H9 (cell line): ENCODE measurements around the gene XIRP2. TPM values are rescaled to one million over a fixed set of nuclear protein-coding genes. Genes with fewer than 3 reads are reported as not detected.

Experiments used
- DNase-seq: peaks from one replicate; pipeline ENCODE4 v3.0.0-alpha.2; 2017
- H2AFZ ChIP-seq: one replicate; pipeline ENCODE4 v1.6.1; 2013; ENCODE audit warnings: mild to moderate bottlenecking, low read length, control low read depth, moderate library complexity
- H2AK5ac ChIP-seq: 2 replicates; pipeline ENCODE4 v1.6.1; 2013; ENCODE audit warnings: low read length, control low read depth, mixed read lengths; ENCODE audit not compliant: insufficient read length
- H2BK120ac ChIP-seq: one replicate; pipeline ENCODE4 v1.6.1; 2013; ENCODE audit warnings: low read depth, mild to moderate bottlenecking, low read length, control low read depth, inconsistent platforms; ENCODE audit not compliant: poor library complexity, severe bottlenecking
- H2BK12ac ChIP-seq: 2 replicates; pipeline ENCODE4 v1.6.1; 2013; ENCODE audit warnings: low read length, control low read depth, mixed read lengths, low read depth; ENCODE audit not compliant: insufficient read length
- H2BK15ac ChIP-seq: 2 replicates; pipeline ENCODE4 v1.6.1; 2013; ENCODE audit warnings: low read depth, low read length, control low read depth
- H2BK20ac ChIP-seq: one replicate; pipeline ENCODE4 v1.6.1; 2013; ENCODE audit warnings: low read depth, mild to moderate bottlenecking, low read length, control low read depth, inconsistent platforms; ENCODE audit not compliant: poor library complexity, severe bottlenecking
- H2BK5ac ChIP-seq: 2 replicates; pipeline ENCODE4 v1.6.1; 2013; ENCODE audit warnings: low read length, control low read depth, mixed read lengths; ENCODE audit not compliant: insufficient read length
- H3K14ac ChIP-seq: 2 replicates; pipeline ENCODE4 v1.6.1; 2013; ENCODE audit warnings: low read length, control low read depth; ENCODE audit not compliant: insufficient read depth
- H3K18ac ChIP-seq: 2 replicates; pipeline ENCODE4 v1.6.1; 2013; ENCODE audit warnings: low read depth, mild to moderate bottlenecking, mixed read lengths, low read length, control low read depth; ENCODE audit not compliant: insufficient read length
- H3K23ac ChIP-seq: 2 replicates; pipeline ENCODE4 v1.6.1; 2013; ENCODE audit warnings: low read length, control low read depth, mixed read lengths, low read depth; ENCODE audit not compliant: insufficient read length
- H3K23me2 ChIP-seq: 2 replicates; pipeline ENCODE4 v1.6.1; 2013; ENCODE audit warnings: low read depth, mild to moderate bottlenecking, mixed read lengths, low read length, control low read depth; ENCODE audit not compliant: insufficient read length, poor library complexity, severe bottlenecking
- H3K27ac ChIP-seq: 2 replicates; pipeline ENCODE4 v1.5.1; 2013; ENCODE audit warnings: low read length, control low read depth, mixed read lengths, low read depth; ENCODE audit not compliant: insufficient read length
- H3K27me3 ChIP-seq: 2 replicates; pipeline ENCODE4 v1.6.1; 2013; ENCODE audit warnings: low read length, control low read depth, inconsistent platforms; ENCODE audit not compliant: insufficient read depth
- H3K4ac ChIP-seq: 2 replicates; pipeline ENCODE4 v1.6.1; 2013; ENCODE audit warnings: low read depth, mild to moderate bottlenecking, control low read depth, inconsistent platforms, low read length, moderate library complexity
- H3K4me1 ChIP-seq: 2 replicates; pipeline ENCODE4 v1.6.1; 2013; ENCODE audit warnings: low read length, control low read depth, inconsistent platforms; ENCODE audit not compliant: insufficient read depth
- H3K4me2 ChIP-seq: 2 replicates; pipeline ENCODE4 v1.6.1; 2013; ENCODE audit warnings: low read length, control low read depth, mixed read lengths; ENCODE audit not compliant: insufficient read length, insufficient read depth
- H3K56ac ChIP-seq: 2 replicates; pipeline ENCODE4 v1.6.1; 2013; ENCODE audit warnings: low read depth, mild to moderate bottlenecking, mixed read lengths, low read length, control low read depth; ENCODE audit not compliant: insufficient read length
- H3K79me1 ChIP-seq: 2 replicates; pipeline ENCODE4 v1.6.1; 2013; ENCODE audit warnings: low read depth, mild to moderate bottlenecking, moderate library complexity, low read length, control low read depth, inconsistent platforms; ENCODE audit not compliant: insufficient read depth, poor library complexity, severe bottlenecking
- H3K79me2 ChIP-seq: 2 replicates; pipeline ENCODE4 v1.6.1; 2013; ENCODE audit warnings: low read length, control low read depth, inconsistent platforms; ENCODE audit not compliant: insufficient read depth
- H3K9ac ChIP-seq: 2 replicates; pipeline ENCODE4 v1.6.1; 2013; ENCODE audit warnings: low read length, control low read depth, mixed read lengths; ENCODE audit not compliant: insufficient read length; ENCODE audit errors: extremely low read depth
- H3K9me3 ChIP-seq: one replicate; pipeline ENCODE4 v1.6.1; 2013; ENCODE audit warnings: low read depth, low read length, inconsistent platforms; ENCODE audit not compliant: control insufficient read depth
- H3T11ph ChIP-seq: one replicate; pipeline ENCODE4 v1.6.1; 2013; ENCODE audit warnings: mild to moderate bottlenecking, low read length, control low read depth, inconsistent platforms
- H4K20me1 ChIP-seq: one replicate; pipeline ENCODE4 v1.6.1; 2013; ENCODE audit not compliant: control insufficient read depth, insufficient read length, insufficient read depth
- H4K5ac ChIP-seq: 2 replicates; pipeline ENCODE4 v1.6.1; 2013; ENCODE audit warnings: low read depth, mild to moderate bottlenecking, mixed read lengths, low read length, control low read depth; ENCODE audit not compliant: insufficient read length
- H4K8ac ChIP-seq: replicated peaks from 2 replicates; pipeline ENCODE4 v1.6.1; 2013; ENCODE audit warnings: low read length, control low read depth, mixed read lengths, low read depth; ENCODE audit not compliant: insufficient read length
- H4K91ac ChIP-seq: 2 replicates; pipeline ENCODE4 v1.6.1; 2013; ENCODE audit warnings: low read depth, mild to moderate bottlenecking, moderate library complexity, mixed read lengths, low read length, control low read depth; ENCODE audit not compliant: insufficient read length
- H3K27ac Mint-ChIP-seq, 3 experiments: 2 replicates in 2 of 3; 3 replicates in 1 of 3; pipeline ENCODE4 v1.8.0; 2020 to 2021; ENCODE audit warnings: mixed read lengths in 3 of 3, mild to moderate bottlenecking in 1 of 3, moderate library complexity in 1 of 3
- H3K27me3 Mint-ChIP-seq: 2 replicates; pipeline ENCODE4 v1.8.0; 2021; ENCODE audit warnings: low read depth, mild to moderate bottlenecking, moderate library complexity, mixed read lengths
- H3K36me3 Mint-ChIP-seq, 3 experiments: 2 replicates in 2 of 3; 3 replicates in 1 of 3; pipeline ENCODE4 v1.8.0; 2020 to 2021; ENCODE audit warnings: low read depth in 3 of 3, mixed read lengths in 3 of 3; ENCODE audit not compliant: insufficient read depth in 1 of 3
- H3K4me1 Mint-ChIP-seq, 2 experiments: 2 replicates each; pipeline ENCODE4 v1.8.0; 2020; ENCODE audit warnings: mixed read lengths in 2 of 2
- H3K4me3 Mint-ChIP-seq, 2 experiments: 2 replicates in 1 of 2; 3 replicates in 1 of 2; pipeline ENCODE4 v1.8.0; 2020 to 2021; ENCODE audit warnings: mild to moderate bottlenecking in 2 of 2, mixed read lengths in 2 of 2, moderate library complexity in 1 of 2
- H3K9me3 Mint-ChIP-seq, 2 experiments: 2 replicates in 1 of 2; 3 replicates in 1 of 2; pipeline ENCODE4 v1.8.0; 2020; ENCODE audit warnings: mild to moderate bottlenecking in 2 of 2, mixed read lengths in 2 of 2, moderate library complexity in 1 of 2
- CTCF ChIP-seq: fragments of 200-600 bp; sonication (generic); conservative IDR thresholded peaks from 3 replicates; pipeline ENCODE4 v1.8.0; 2021; ENCODE audit warnings: antibody characterized with exemption, mild to moderate bottlenecking
- WGBS: extraction: QIAGEN DNeasy Blood & Tissue Kit; methylation state at CpG from one replicate; pipeline ENCODE4 v1.1.7; 2013; ENCODE audit warnings: missing lambda C conversion rate, low lambda C conversion rate, mixed read lengths; ENCODE audit not compliant: insufficient read length; ENCODE audit errors: extremely low coverage; 5-methylcytosine and 5-hydroxymethylcytosine counted together
- total RNA-seq: library from RNA; stranded (reverse); gene quantifications from 2 replicates; pipeline ENCODE4 v1.2.1, GENCODE V29; 2021

Gene XIRP2
- total RNA-seq, 1 experiment from 2014 or later = 0.07 TPM

- H3K4me2 ChIP-seq = no peak overlapping the region
- no peak overlapping the region for H2BK12ac ChIP-seq
- H3K4me1 ChIP-seq = no peaks in the 10 kb centered on the region
- H4K8ac ChIP-seq = no peak overlapping the region
- no peak overlapping the region for H3K56ac ChIP-seq
- no peaks in the 10 kb centered on the region for H4K20me1 ChIP-seq
- H2AK5ac ChIP-seq = no peak overlapping the region
- 0 out of 4 replicates have a peak, but pooled peaks cover 2 to 6% of the 10 kb centered on the region in 2 experiments for H3K4me1 Mint-ChIP-seq
- no peaks in the 10 kb centered on the region for H3K9me3 ChIP-seq
- H2BK15ac ChIP-seq = no peak overlapping the region
- H3K14ac ChIP-seq = no peak overlapping the region
- H3K9ac ChIP-seq = no peak overlapping the region
- no peak overlapping the region for H3K18ac ChIP-seq
- no peak for DNase-seq
- no peaks in the 10 kb centered on the region for H3K79me1 ChIP-seq
- H2BK120ac ChIP-seq = no peak overlapping the region
- peak overlapping the region; percentile 87 for H2AFZ ChIP-seq
- H2BK20ac ChIP-seq = no peak overlapping the region
- H3K27me3 Mint-ChIP-seq = no peaks in the 10 kb centered on the region
- H3K27ac ChIP-seq = no peak overlapping the region
- H3K23me2 ChIP-seq = no peaks in the 10 kb centered on the region
- H4K91ac ChIP-seq = no peak overlapping the region
- H3K9me3 Mint-ChIP-seq = no peaks in the 10 kb centered on the region
- H3K23ac ChIP-seq = no peak overlapping the region
- no peaks in the 10 kb centered on the region for H3K27me3 ChIP-seq
- H3K36me3 Mint-ChIP-seq = no peaks in the 10 kb centered on the region; a peak in 1 of 7 replicates
- no peaks in the 10 kb centered on the region for H3K79me2 ChIP-seq
- no peak overlapping the region for H4K5ac ChIP-seq
- no peak for TF ChIP-seq CTCF
- no peak overlapping the region for H3T11ph ChIP-seq
- no peak overlapping the region for H2BK5ac ChIP-seq
- H3K4me3 Mint-ChIP-seq = no peak overlapping the region
- no peak overlapping the region for H3K27ac Mint-ChIP-seq
- no peak overlapping the region for H3K4ac ChIP-seq
- no CpG with 5 or more reads among the region's 3 CpGs for WGBS
These were observed 295.7 kb downstream of the XIRP2 start for GRCh38 chr2:167183931-167184330.
